OCI-LY7 (cell line): ENCODE results near the gene CBLC. TPM values are rescaled to one million over a fixed set of nuclear protein-coding genes. Genes with fewer than 3 reads are reported as not detected.

ENCODE experiments used
- BruUV-seq: library from RNA; stranded (reverse); fragments of 400-500 nt; replicated peaks from 2 replicates; lab custom pipeline; 2021; lab: Mats Ljungman, UMichigan
- CTCF ChIA-PET: fragments of 300-600 bp; sonication (Branson Sonifier 250); formaldehyde crosslinking; loops from one replicate; lab custom pipeline; 2022; ENCODE audit warnings: antibody characterized with exemption; ENCODE audit not compliant: unreplicated experiment; lab: Charles Lee
- POLR2A ChIA-PET: fragments of 300-600 bp; sonication (Branson Sonifier 250); formaldehyde crosslinking; loops from one replicate; lab custom pipeline; 2022; ENCODE audit warnings: antibody characterized with exemption; lab: Charles Lee
- DNase-seq: peaks from one replicate; pipeline ENCODE4 v3.0.0-alpha.2; 2015; ENCODE audit warnings: low spot score
- H2AFZ ChIP-seq: fragments of 200-600 bp; sonication (generic), shearing (Covaris generic); 2 replicates; pipeline ENCODE4 v1.6.1; 2014; ENCODE audit warnings: mild to moderate bottlenecking, antibody characterized with exemption, low read length, moderate library complexity
- H3K27ac ChIP-seq: fragments of 200-600 bp; sonication (generic); 2 replicates; pipeline ENCODE4 v1.5.1; 2014; ENCODE audit warnings: mixed run types, low read depth, mild to moderate bottlenecking, moderate library complexity, low read length, inconsistent platforms; ENCODE audit not compliant: poor library complexity, severe bottlenecking
- H3K36me3 ChIP-seq: fragments of 200-600 bp; sonication (generic); 2 replicates; pipeline ENCODE4 v1.6.1; 2014; ENCODE audit warnings: mild to moderate bottlenecking, antibody characterized with exemption, low read length, moderate library complexity, mixed read lengths; ENCODE audit not compliant: insufficient read depth
- H3K4me1 ChIP-seq: fragments of 200-600 bp; sonication (generic); 2 replicates; pipeline ENCODE4 v1.5.1; 2014; ENCODE audit warnings: mild to moderate bottlenecking, low read length; ENCODE audit not compliant: insufficient read depth, poor library complexity, severe bottlenecking
- H3K4me2 ChIP-seq: fragments of 200-600 bp; sonication (generic); 2 replicates; pipeline ENCODE4 v1.6.1; 2014; ENCODE audit warnings: mild to moderate bottlenecking, low read length
- H3K4me3 ChIP-seq: fragments of 200-600 bp; sonication (generic); 2 replicates; pipeline ENCODE4 v1.5.1; 2014; ENCODE audit warnings: mild to moderate bottlenecking, low read depth, low read length; ENCODE audit not compliant: poor library complexity, severe bottlenecking
- H3K79me2 ChIP-seq: fragments of 200-600 bp; sonication (generic); 2 replicates; pipeline ENCODE4 v1.6.1; 2016; ENCODE audit warnings: low read depth, mild to moderate bottlenecking, low read length, moderate library complexity, mixed read lengths; ENCODE audit not compliant: insufficient read depth
- H3K9me2 ChIP-seq: fragments of 200-600 bp; sonication (generic); 2 replicates; pipeline ENCODE4 v1.6.1; 2016; ENCODE audit warnings: mild to moderate bottlenecking, low read length, mixed read lengths; ENCODE audit not compliant: insufficient read depth
- H3K9me3 ChIP-seq: fragments of 200-600 bp; sonication (generic); 2 replicates; pipeline ENCODE4 v1.6.1; 2014; ENCODE audit warnings: mild to moderate bottlenecking, mixed run types, low read length, mixed read lengths
- H4K20me1 ChIP-seq: fragments of 200-600 bp; sonication (generic); 2 replicates; pipeline ENCODE4 v1.6.1; 2014; ENCODE audit warnings: mild to moderate bottlenecking, antibody characterized with exemption, low read length, moderate library complexity, mixed read lengths; ENCODE audit not compliant: insufficient read depth
- CTCF ChIP-seq: fragments of 200-600 bp; sonication (generic); conservative IDR thresholded peaks from 2 replicates; pipeline ENCODE4 v1.5.1; 2014; ENCODE audit warnings: mild to moderate bottlenecking, antibody characterized with exemption, low read length, moderate library complexity, mixed read lengths
- EZH2phosphoT487 ChIP-seq: fragments of 200-600 bp; sonication (generic); IDR thresholded peaks from 2 replicates; pipeline ENCODE4 v1.6.1; 2018; ENCODE audit warnings: low read depth, borderline replicate concordance, mild to moderate bottlenecking, mixed run types, antibody characterized with exemption, low read length, moderate library complexity, mixed read lengths
- intact Hi-C: fragments of 100-400 bp; cut with micrococcal nuclease; formaldehyde crosslinking; loops from one replicate; pipeline ENCODE4 v1.10.0; 2022; ENCODE audit not compliant: unreplicated experiment
- total RNA-seq, 2 experiments: library from RNA; depleted of rRNA in 1 of 2; stranded (reverse); fragments of >200 nt in 1 of 2; shearing (Covaris generic) in 1 of 2; gene quantifications; 2 replicates each; pipeline ENCODE4 v1.2.3, GENCODE V29; 2014 to 2022

Gene CBLC
- total RNA-seq, 2 experiments from 2014 or later: not detected

- no peaks in the 10 kb centered on the region for H4K20me1 ChIP-seq
- no TSS peak for BruUV-seq
- no peak overlapping the region for H3K4me2 ChIP-seq
- no peak overlapping the region for H3K4me3 ChIP-seq
- CTCF ChIA-PET: no interaction called here
- H3K4me1 ChIP-seq: no peaks in the 10 kb centered on the region
- no peak for TF ChIP-seq EZH2phosphoT487
- TF ChIP-seq CTCF: peak; percentile 71
- no peaks in the 10 kb centered on the region for H3K9me2 ChIP-seq
- no peaks in the 10 kb centered on the region for H3K79me2 ChIP-seq
- H3K36me3 ChIP-seq: no peaks in the 10 kb centered on the region
- intact Hi-C loops: no loop called here
- H3K27ac ChIP-seq: no peak overlapping the region
- POLR2A ChIA-PET: no interaction called here
- H3K9me3 ChIP-seq: no peaks in the 10 kb centered on the region
- H2AFZ ChIP-seq: no peak overlapping the region
- DNase-seq: peak; percentile 28
These were observed 30.2 kb downstream of the CBLC start for GRCh38 chr19:44807652-44808462.

- no peaks in the 10 kb centered on the region for H3K36me3 ChIP-seq
- POLR2A ChIA-PET: no interaction called here
- CTCF ChIA-PET: interaction anchor here (0.6 kb wide), 1 partner anchor 115 kb away, joined by 4 read pairs; no protein-coding TSS in a partner anchor
- no peak within 1 kb of the TSS for H3K27ac ChIP-seq
- intact Hi-C loops: no loop called here
- no peaks in the 10 kb centered on the region for H3K9me3 ChIP-seq
- H2AFZ ChIP-seq: no peak within 1 kb of the TSS
- H3K4me1 ChIP-seq: no peaks in the 10 kb centered on the region
- no peaks in the 10 kb centered on the region for H3K79me2 ChIP-seq
- H4K20me1 ChIP-seq: no peaks in the 10 kb centered on the region
- no peak within 1 kb of the TSS for H3K4me3 ChIP-seq
- TF ChIP-seq EZH2phosphoT487 (no peak), CTCF (no peak)
- BruUV-seq: no TSS peak
- DNase-seq: no peak
- no peak within 1 kb of the TSS for H3K4me2 ChIP-seq
- no peaks in the 10 kb centered on the region for H3K9me2 ChIP-seq
These were observed 31.0 kb downstream of the CBLC start, which contains the start of gene BCAM for GRCh38 chr19:44808463-44809371. BCAM (plus strand) TSS chr19:44809103; CDS start chr19:44809125, 22 bp downstream.
